Measurements from ENCODE around the gene MAN1C1.

GRCh38 chr1:25703041-25703440, 86.5 kb downstream of the MAN1C1 start:
- TF ChIP-seq SUZ12 (IDR thresholded peaks at IDR 0.05; ENCODE audit: extremely low read depth, insufficient read depth, insufficient read length): no peak
- TF ChIP-seq YY1 (IDR thresholded peaks at IDR 0.05; ENCODE audit: insufficient read depth, insufficient read length): no peak

Measured in NT2/D1 (cell line).